K562 (cell line): Measurements from ENCODE around the gene ERG28. TPM values are rescaled to one million over a fixed set of nuclear protein-coding genes. Genes with fewer than 3 reads are reported as not detected.

Source experiments
- ATAC-seq: fragments of 200-7000 bp; cut with Tn5 transposase; 3 replicates; pipeline ENCODE4 v1.9.1; 2020; ENCODE audit warnings: moderate library complexity
- BruUV-seq: library from RNA; stranded (reverse); fragments of 400-500 nt; replicated peaks from 2 replicates; lab custom pipeline; 2021; lab: Mats Ljungman, UMichigan
- CTCF ChIA-PET: fragments of 300-600 bp; formaldehyde crosslinking; extraction: SDS; loops from one replicate; lab custom pipeline; 2021; ENCODE audit warnings: low intra/inter-chr PET ratio; lab: Yijun Ruan, JAX
- POLR2A ChIA-PET: fragments of 300-600, 350-650 bp; sonication (Branson Sonifier 250); formaldehyde crosslinking; extraction: SDS; loops from one replicate; lab custom pipeline; 2021; ENCODE audit warnings: antibody characterized with exemption, inconsistent platforms; lab: Yijun Ruan, JAX
- DNase-seq, 4 experiments: peaks; one replicate each; pipeline versions ENCODE4 v3.0.0 to v3.0.0-alpha.2; 2011 to 2018; ENCODE audit warnings: low spot score in 3 of 4, mixed read lengths in 3 of 4; ENCODE audit errors: extremely low read depth in 1 of 4
- FAIRE-seq: peaks from 2 replicates; lab custom pipeline; 2011; peaks lifted over from hg19 to GRCh38; lab: Jason Lieb, UNC
- H2AFZ ChIP-seq: 2 replicates; pipeline ENCODE4 v1.6.0; 2011; ENCODE audit warnings: low read depth, low read length, control low read depth, inconsistent platforms
- H3K27ac ChIP-seq: fragments of 200-600 bp; 3 replicates; pipeline ENCODE4 v1.8.0; 2011; ENCODE audit warnings: low read depth, mild to moderate bottlenecking, control low read depth, inconsistent platforms, low read length, moderate library complexity, mixed read lengths; ENCODE audit errors: extremely low read depth
- H3K27me3 ChIP-seq, 2 experiments: fragments of 300-600 bp in 1 of 2; 2 replicates in 1 of 2; 3 replicates in 1 of 2; pipeline versions ENCODE4 v1.6.0 to v1.8.0; 2011; ENCODE audit warnings: inconsistent platforms in 2 of 2, low read length in 2 of 2, mild to moderate bottlenecking in 1 of 2, mixed read lengths in 1 of 2, moderate library complexity in 1 of 2; ENCODE audit not compliant: control insufficient read depth in 2 of 2, insufficient read depth in 2 of 2
- H3K36me3 ChIP-seq: fragments of 300-600 bp; 3 replicates; pipeline ENCODE4 v1.8.0; 2011; ENCODE audit warnings: mild to moderate bottlenecking, low read length, inconsistent platforms; ENCODE audit not compliant: control insufficient read depth, insufficient read depth
- H3K4me1 ChIP-seq, 2 experiments: fragments of 200-600 bp in 1 of 2; replicated peaks in 1 of 2; 2 replicates in 1 of 2; 3 replicates in 1 of 2; pipeline versions ENCODE4 v1.5.1 to v1.8.0; 2011; ENCODE audit warnings: inconsistent platforms in 2 of 2, low read length in 2 of 2, mild to moderate bottlenecking in 1 of 2, mixed read lengths in 1 of 2, moderate library complexity in 1 of 2; ENCODE audit not compliant: control insufficient read depth in 2 of 2, insufficient read depth in 2 of 2
- H3K4me2 ChIP-seq: 2 replicates; pipeline ENCODE4 v1.6.1; 2011; ENCODE audit warnings: low read length, control low read depth, inconsistent platforms, mixed read lengths; ENCODE audit not compliant: insufficient read depth
- H3K4me3 ChIP-seq: fragments of 200-600 bp; sonication (generic), shearing (Covaris generic); 2 replicates; pipeline ENCODE4 v1.5.1; 2016; ENCODE audit warnings: control low read depth, inconsistent platforms
- H3K79me2 ChIP-seq: fragments of 200-600 bp; 3 replicates; pipeline ENCODE4 v1.8.0; 2011; ENCODE audit warnings: low read length, inconsistent platforms; ENCODE audit not compliant: control insufficient read depth, insufficient read depth
- H3K9ac ChIP-seq, 2 experiments: 2 replicates each; pipeline versions ENCODE4 v1.6.0 to v1.6.1; 2011; ENCODE audit warnings: low read depth in 2 of 2, low read length in 2 of 2, control low read depth in 1 of 2, inconsistent platforms in 1 of 2, mild to moderate bottlenecking in 1 of 2, mixed read lengths in 1 of 2; ENCODE audit not compliant: insufficient read depth in 1 of 2
- H3K9me1 ChIP-seq: one replicate; pipeline ENCODE4 v1.6.0; 2011; ENCODE audit warnings: inconsistent platforms, mild to moderate bottlenecking, low read length, moderate library complexity; ENCODE audit not compliant: control insufficient read depth, insufficient read depth
- H3K9me3 ChIP-seq: replicated peaks from 2 replicates; pipeline ENCODE4 v1.5.1; 2011; ENCODE audit warnings: low read depth, low read length, inconsistent platforms; ENCODE audit not compliant: control insufficient read depth, insufficient read depth
- H4K20me1 ChIP-seq: replicated peaks from 2 replicates; pipeline ENCODE4 v1.6.1; 2011; ENCODE audit warnings: low read length, inconsistent platforms, mixed read lengths; ENCODE audit not compliant: control insufficient read depth, insufficient read depth
- ARHGAP35 ChIP-seq: fragments of 450-650 bp; IDR thresholded peaks from 2 replicates; pipeline ENCODE4 v1.6.1; 2018; ENCODE audit not compliant: partially characterized antibody
- E2F3 ChIP-seq: fragments of 250-450 bp; sonication (Bioruptor Pico); IDR thresholded peaks from 2 replicates; pipeline ENCODE4 v1.4.0; 2020; ENCODE audit warnings: mild to moderate bottlenecking
- GABPB1 ChIP-seq: sonication (generic); formaldehyde crosslinking; IDR thresholded peaks from 2 replicates; pipeline ENCODE4 v1.8.0; 2022; ENCODE audit warnings: mild to moderate bottlenecking, missing genetic modification reagents
- HBP1 ChIP-seq: fragments of 450-650 bp; formaldehyde crosslinking; IDR thresholded peaks from 2 replicates; pipeline ENCODE4 v1.4.0; 2022; ENCODE audit warnings: missing genetic modification characterization
- KLF6 ChIP-seq: fragments of 250-450 bp; sonication (Bioruptor Pico); IDR thresholded peaks from 2 replicates; pipeline ENCODE4 v1.4.0; 2020; ENCODE audit warnings: mild to moderate bottlenecking, moderate library complexity, borderline replicate concordance
- MIER1 ChIP-seq: fragments of 450-650 bp; IDR thresholded peaks from 2 replicates; pipeline ENCODE4 v1.6.1; 2016; ENCODE audit warnings: antibody characterized with exemption, mild to moderate bottlenecking, low read depth
- MLX ChIP-seq, 2 experiments: fragments of 450-650 bp in 1 of 2; sonication (generic) in 1 of 2; formaldehyde crosslinking; conservative IDR thresholded peaks; 2 replicates each; pipeline versions ENCODE4 v1.4.0 to v1.8.1; 2020 to 2022; ENCODE audit warnings: mild to moderate bottlenecking in 1 of 2, missing genetic modification reagents in 1 of 2
- MYNN ChIP-seq, 2 experiments: sonication (generic); formaldehyde crosslinking in 1 of 2; IDR thresholded peaks; 2 replicates each; pipeline versions ENCODE4 v1.5.0 to v1.6.1; 2016 to 2020; ENCODE audit warnings: antibody characterized with exemption in 1 of 2, missing genetic modification reagents in 1 of 2
- PBX2 ChIP-seq, 2 experiments: IDR thresholded peaks in 1 of 2; conservative IDR thresholded peaks in 1 of 2; 2 replicates each; pipeline ENCODE4 v1.6.1; 2016; ENCODE audit warnings: low read depth in 2 of 2, mild to moderate bottlenecking in 1 of 2, missing compliant biosample characterization in 1 of 2, missing genetic modification characterization in 1 of 2, moderate library complexity in 1 of 2
- RBFOX2 ChIP-seq: fragments of 200-400 bp; formaldehyde crosslinking; IDR thresholded peaks from 2 replicates; pipeline ENCODE4 v1.6.1; 2017; ENCODE audit warnings: low read depth, mild to moderate bottlenecking, low read length, moderate library complexity
- RBM39 ChIP-seq: fragments of 200-400 bp; formaldehyde crosslinking; optimal IDR thresholded peaks from 2 replicates; pipeline ENCODE3; 2018; ENCODE audit warnings: low read depth, low read length
- SNRNP70 ChIP-seq: fragments of 200-400 bp; formaldehyde crosslinking; optimal IDR thresholded peaks from 2 replicates; pipeline ENCODE3; 2017; ENCODE audit warnings: low read depth, low read length
- ZFX ChIP-seq: sonication (generic); formaldehyde crosslinking; IDR thresholded peaks from 2 replicates; pipeline ENCODE4 v1.8.0; 2022; ENCODE audit warnings: mild to moderate bottlenecking, missing genetic modification reagents, moderate library complexity
- ZNF12 ChIP-seq: sonication (generic); formaldehyde crosslinking; IDR thresholded peaks from 2 replicates; pipeline ENCODE4 v1.4.0; 2020; ENCODE audit warnings: mild to moderate bottlenecking, missing genetic modification reagents
- ZNF121 ChIP-seq: sonication (generic); formaldehyde crosslinking; conservative IDR thresholded peaks from 2 replicates; pipeline ENCODE4 v1.8.0; 2022; ENCODE audit warnings: missing genetic modification reagents
- ZNF707 ChIP-seq: fragments of 250-450 bp; sonication (Bioruptor Pico); conservative IDR thresholded peaks from 2 replicates; pipeline ENCODE4 v1.8.0; 2022; ENCODE audit warnings: inconsistent platforms, mild to moderate bottlenecking, moderate library complexity
- WGBS: fragments of 100-300 bp; shearing (Covaris generic); methylation state at CpG from one replicate; pipeline ENCODE4 v1.1.6; 2016; ENCODE audit warnings: low coverage, mixed read lengths; ENCODE audit not compliant: insufficient coverage; ENCODE audit errors: missing lambda C conversion rate; 5-methylcytosine and 5-hydroxymethylcytosine counted together
- in situ Hi-C: fragments of 300-500 bp; cut with MboI; formaldehyde crosslinking; loops from 4 replicates; pipeline ENCODE4 v1.15.0; 2018; ENCODE audit warnings: inconsistent platforms, mixed read lengths
- intact Hi-C: fragments of 100-400 bp; cut with micrococcal nuclease; formaldehyde crosslinking; loops from 2 replicates; pipeline ENCODE4 v1.14.2; 2022
- polyA plus RNA-seq, 8 experiments: library from polyadenylated mRNA; depleted of rRNA in 4 of 8; stranded (reverse) in 5 of 8; unstranded in 3 of 8; fragments of >200 nt; fragmentation: Nextera tagmentation in 2 of 8; fragmentation: Illumina TruSeq in 1 of 8; extraction: Ambion mirVana in 2 of 8; extraction: Trizol in 1 of 8; gene quantifications; 2 replicates each; pipeline versions ENCODE4 v1.2.1 to v1.2.3, GENCODE V29; 2011 to 2014; ENCODE audit warnings: inconsistent platforms in 1 of 8, missing spikeins in 1 of 8
- total RNA-seq, 7 experiments: library from RNA; depleted of rRNA in 6 of 7; stranded (reverse); fragments of >200 nt in 6 of 7; fragmentation: Illumina TruSeq in 2 of 7; extraction: Trizol in 2 of 7; gene quantifications; 2 replicates each; pipeline versions ENCODE4 v1.2.1 to v1.2.3, GENCODE V29; 2011 to 2021; ENCODE audit warnings: low replicate concordance in 1 of 7

ERG28 gene
- total and polyA plus RNA-seq, 9 of the 15 experiments (the other 6 are each of a cell fraction or from before 2014, with no cell fraction given) = 3.1 to 34.2 (median 14.2) TPM

GRCh38 chr14:75650253-75651058 lies 10.2 kb downstream of the ERG28 start:
- Histone ChIP-seq H3K4me1 (peaks cover 0 to 5% of the 10 kb centered on the region in 2 experiments; a peak in 2 of 5 replicates), H2AFZ (no peak overlapping the region), H4K20me1 (no peaks in the 10 kb centered on the region), H3K9me3 (no peaks in the 10 kb centered on the region), H3K36me3 (peaks cover 45% of the 10 kb centered on the region; the same call in 2 of the 3 replicates), H3K27me3 (no peaks in the 10 kb centered on the region), H3K79me2 (no peaks in the 10 kb centered on the region), H3K4me2 (no peak overlapping the region), H3K27ac (no peak overlapping the region)
- BruUV-seq = no TSS peak
- 96% methylated on average over 3 of the region's 5 CpGs for WGBS
- FAIRE-seq = no peak
- no peak for DNase-seq
- in situ Hi-C loops = loop anchor here (5.0 to 25.0 kb wide), 2 partner anchors 73 to 513 kb away; partner anchors contain the start of genes FLVCR2 and NEK9
- intact Hi-C loops = loop anchor here (10.0 kb wide), 1 partner anchor 346 kb away; no protein-coding TSS in a partner anchor
- TF ChIP-seq E2F3 (CRISPR knock-in tag) (no peak), PBX2 (CRISPR knock-in tag; IDR thresholded peaks at IDR 0.05; ENCODE audit: low read depth) (no peak), PBX2 (tag; conservative IDR thresholded peaks at IDR 0.05; ENCODE audit: low read depth) (no peak), KLF6 (CRISPR knock-in tag) (no peak), ZNF121 (CRISPR knock-in tag) (no peak), HBP1 (CRISPR knock-in tag) (no peak), SNRNP70 (no peak), MIER1 (no peak), ZFX (CRISPR knock-in tag) (no peak), ZNF12 (no peak), MLX (CRISPR knock-in tag; conservative IDR thresholded peaks at IDR 0.05) (no peak), RBM39 (no peak), ZNF707 (CRISPR knock-in tag) (no peak), GABPB1 (CRISPR knock-in tag) (no peak), ARHGAP35 (no peak), RBFOX2 (no peak), MYNN (IDR thresholded peaks at IDR 0.05) (no peak), MYNN (CRISPR knock-in tag; IDR thresholded peaks at IDR 0.05) (no peak)
- TF ChIP-seq, all 486 proteins: peak for 0
- Histone ChIP-seq H3K4me3 (no peak overlapping the region), H3K9me1 (no peaks in the 10 kb centered on the region), H3K9ac (no peak overlapping the region)
- POLR2A ChIA-PET = no interaction called here
- ATAC-seq = no peak
- CTCF ChIA-PET = no interaction called here
